Panc1 (cell line): ENCODE data around the gene SPECC1. TPM values are rescaled to one million over a fixed set of nuclear protein-coding genes. Genes with fewer than 3 reads are reported as not detected.

Experiments used
- ATAC-seq: fragments of 200-7000 bp; cut with Tn5 transposase; 2 replicates; pipeline ENCODE4 v1.9.1; 2020; ENCODE audit warnings: mild to moderate bottlenecking, moderate library complexity
- BruUV-seq: library from RNA; stranded (reverse); fragments of 400-500 nt; replicated peaks from 2 replicates; lab custom pipeline; 2021; lab: Mats Ljungman, UMichigan
- CTCF ChIA-PET: fragments of 300-600 bp; sonication (Branson Sonifier 250); formaldehyde crosslinking; loops from one replicate; lab custom pipeline; 2022; ENCODE audit warnings: antibody characterized with exemption; lab: Charles Lee
- POLR2A ChIA-PET: fragments of 300-600 bp; sonication (Branson Sonifier 250); formaldehyde crosslinking; loops from one replicate; lab custom pipeline; 2022; ENCODE audit warnings: antibody characterized with exemption; lab: Charles Lee
- DNase-seq: peaks from one replicate; pipeline ENCODE4 v3.0.0-alpha.2; 2010; ENCODE audit warnings: low read depth, low spot score
- H3K27ac ChIP-seq: 2 replicates; pipeline ENCODE4 v1.5.1; 2011; ENCODE audit warnings: mild to moderate bottlenecking, low read length, inconsistent platforms
- H3K27me3 ChIP-seq: fragments of 200-500 bp; sonication (Bioruptor generic); 2 replicates; pipeline ENCODE4 v1.6.0; 2014; ENCODE audit warnings: low read length, inconsistent platforms; ENCODE audit not compliant: control insufficient read depth, insufficient read depth
- H3K36me3 ChIP-seq: fragments of 200-500 bp; sonication (Bioruptor generic); 2 replicates; pipeline ENCODE4 v1.5.1; 2014; ENCODE audit warnings: inconsistent platforms, mild to moderate bottlenecking, low read length, moderate library complexity; ENCODE audit not compliant: control insufficient read depth, insufficient read depth
- H3K4me1 ChIP-seq: 2 replicates; pipeline ENCODE4 v1.5.1; 2011; ENCODE audit warnings: inconsistent platforms, mild to moderate bottlenecking, low read length, moderate library complexity; ENCODE audit not compliant: control insufficient read depth, insufficient read depth
- H3K4me3 ChIP-seq, 2 experiments: 2 replicates each; pipeline ENCODE4 v1.5.1; 2011 to 2012; ENCODE audit warnings: low read depth in 2 of 2, low read length in 2 of 2, mild to moderate bottlenecking in 2 of 2, inconsistent platforms in 1 of 2, moderate library complexity in 1 of 2
- H3K9me3 ChIP-seq: fragments of 200-500 bp; sonication (Bioruptor generic); 2 replicates; pipeline ENCODE4 v1.5.1; 2014; ENCODE audit warnings: low read depth, mild to moderate bottlenecking, inconsistent platforms, low read length, moderate library complexity; ENCODE audit not compliant: control insufficient read depth, insufficient read depth
- POLR2AphosphoS5 ChIP-seq: IDR thresholded peaks from 2 replicates; pipeline ENCODE4 v1.6.1; 2012; ENCODE audit warnings: mild to moderate bottlenecking, low read depth, low read length, moderate library complexity
- SIN3A ChIP-seq: IDR thresholded peaks from 2 replicates; pipeline ENCODE4 v1.6.1; 2012; ENCODE audit warnings: low read depth, mild to moderate bottlenecking, low read length, moderate library complexity, borderline replicate concordance; ENCODE audit not compliant: insufficient read depth
- TCF7L2 ChIP-seq: IDR thresholded peaks from 2 replicates; pipeline ENCODE4 v1.6.1; 2011; ENCODE audit warnings: mild to moderate bottlenecking, low read depth, low read length, inconsistent platforms
- in situ Hi-C: cut with HindIII; loops from 2 replicates; pipeline ENCODE4 v1.10.0; 2016; ENCODE audit warnings: low sequenced_read_pairs, low pct_unique_long_range_greater_than_20kb
- intact Hi-C: fragments of 100-400 bp; cut with micrococcal nuclease; formaldehyde crosslinking; loops from one replicate; pipeline ENCODE4 v1.10.0; 2022; ENCODE audit not compliant: unreplicated experiment
- total RNA-seq: library from RNA; stranded (reverse); gene quantifications from one replicate; pipeline ENCODE4 v1.2.1, GENCODE V29; 2021; ENCODE audit not compliant: unreplicated experiment
- TF ChIP-seq, protein P1 (sequence below): fragments of 450-650 bp; IDR thresholded peaks from 2 replicates; pipeline ENCODE4 v1.5.1; 2017; ENCODE audit warnings: mild to moderate bottlenecking
- TF ChIP-seq, protein P2 (sequence below), 2 experiments: IDR thresholded peaks; 2 replicates each; pipeline ENCODE4 v1.6.1; 2011 to 2012; ENCODE audit warnings: low read depth in 2 of 2, control low read depth in 1 of 2, low read length in 1 of 2, mild to moderate bottlenecking in 1 of 2, moderate library complexity in 1 of 2; ENCODE audit not compliant: insufficient read depth in 1 of 2

SPECC1 gene
- total RNA-seq, 1 experiment from 2014 or later: 80.8 TPM

DNA sequence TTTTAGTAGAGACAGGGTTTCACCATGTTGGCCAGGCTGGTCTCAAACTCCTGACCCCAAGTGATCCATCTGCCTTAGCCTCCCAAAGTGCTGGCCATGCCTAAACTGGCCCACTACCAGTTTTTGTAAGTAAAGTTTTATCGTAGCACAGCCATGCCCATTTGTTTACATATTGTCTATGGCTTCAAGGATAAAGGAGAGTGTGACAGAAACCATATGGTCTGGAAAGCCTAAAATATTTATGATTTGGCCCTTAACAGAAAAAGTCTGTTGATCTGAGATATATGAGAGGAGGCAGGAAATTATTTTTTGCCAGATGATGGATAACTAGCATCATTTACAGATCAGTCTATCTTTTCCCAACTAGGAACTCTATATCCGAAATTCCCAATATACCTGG is 36.0 kb upstream of the SPECC1 start:
- Histone ChIP-seq H3K4me1 (no peaks in the 10 kb centered on the region; the same call in 1 of the 2 replicates), H3K36me3 (peaks cover 10% of the 10 kb centered on the region), H3K27ac (no peak overlapping the region), H3K27me3 (no peaks in the 10 kb centered on the region), H3K9me3 (no peaks in the 10 kb centered on the region), H3K4me3 (no peak overlapping the region)
- intact Hi-C loops (no loop called here), in situ Hi-C loops (no loop called here)
- BruUV-seq: no TSS peak
- no peak for ATAC-seq
- DNase-seq: no peak
- TF ChIP-seq, protein P1, sequence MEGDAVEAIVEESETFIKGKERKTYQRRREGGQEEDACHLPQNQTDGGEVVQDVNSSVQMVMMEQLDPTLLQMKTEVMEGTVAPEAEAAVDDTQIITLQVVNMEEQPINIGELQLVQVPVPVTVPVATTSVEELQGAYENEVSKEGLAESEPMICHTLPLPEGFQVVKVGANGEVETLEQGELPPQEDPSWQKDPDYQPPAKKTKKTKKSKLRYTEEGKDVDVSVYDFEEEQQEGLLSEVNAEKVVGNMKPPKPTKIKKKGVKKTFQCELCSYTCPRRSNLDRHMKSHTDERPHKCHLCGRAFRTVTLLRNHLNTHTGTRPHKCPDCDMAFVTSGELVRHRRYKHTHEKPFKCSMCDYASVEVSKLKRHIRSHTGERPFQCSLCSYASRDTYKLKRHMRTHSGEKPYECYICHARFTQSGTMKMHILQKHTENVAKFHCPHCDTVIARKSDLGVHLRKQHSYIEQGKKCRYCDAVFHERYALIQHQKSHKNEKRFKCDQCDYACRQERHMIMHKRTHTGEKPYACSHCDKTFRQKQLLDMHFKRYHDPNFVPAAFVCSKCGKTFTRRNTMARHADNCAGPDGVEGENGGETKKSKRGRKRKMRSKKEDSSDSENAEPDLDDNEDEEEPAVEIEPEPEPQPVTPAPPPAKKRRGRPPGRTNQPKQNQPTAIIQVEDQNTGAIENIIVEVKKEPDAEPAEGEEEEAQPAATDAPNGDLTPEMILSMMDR: no peak
- TF ChIP-seq TCF7L2 (no peak), SIN3A (no peak), POLR2AphosphoS5 (no peak)
- TF ChIP-seq, protein P2, sequence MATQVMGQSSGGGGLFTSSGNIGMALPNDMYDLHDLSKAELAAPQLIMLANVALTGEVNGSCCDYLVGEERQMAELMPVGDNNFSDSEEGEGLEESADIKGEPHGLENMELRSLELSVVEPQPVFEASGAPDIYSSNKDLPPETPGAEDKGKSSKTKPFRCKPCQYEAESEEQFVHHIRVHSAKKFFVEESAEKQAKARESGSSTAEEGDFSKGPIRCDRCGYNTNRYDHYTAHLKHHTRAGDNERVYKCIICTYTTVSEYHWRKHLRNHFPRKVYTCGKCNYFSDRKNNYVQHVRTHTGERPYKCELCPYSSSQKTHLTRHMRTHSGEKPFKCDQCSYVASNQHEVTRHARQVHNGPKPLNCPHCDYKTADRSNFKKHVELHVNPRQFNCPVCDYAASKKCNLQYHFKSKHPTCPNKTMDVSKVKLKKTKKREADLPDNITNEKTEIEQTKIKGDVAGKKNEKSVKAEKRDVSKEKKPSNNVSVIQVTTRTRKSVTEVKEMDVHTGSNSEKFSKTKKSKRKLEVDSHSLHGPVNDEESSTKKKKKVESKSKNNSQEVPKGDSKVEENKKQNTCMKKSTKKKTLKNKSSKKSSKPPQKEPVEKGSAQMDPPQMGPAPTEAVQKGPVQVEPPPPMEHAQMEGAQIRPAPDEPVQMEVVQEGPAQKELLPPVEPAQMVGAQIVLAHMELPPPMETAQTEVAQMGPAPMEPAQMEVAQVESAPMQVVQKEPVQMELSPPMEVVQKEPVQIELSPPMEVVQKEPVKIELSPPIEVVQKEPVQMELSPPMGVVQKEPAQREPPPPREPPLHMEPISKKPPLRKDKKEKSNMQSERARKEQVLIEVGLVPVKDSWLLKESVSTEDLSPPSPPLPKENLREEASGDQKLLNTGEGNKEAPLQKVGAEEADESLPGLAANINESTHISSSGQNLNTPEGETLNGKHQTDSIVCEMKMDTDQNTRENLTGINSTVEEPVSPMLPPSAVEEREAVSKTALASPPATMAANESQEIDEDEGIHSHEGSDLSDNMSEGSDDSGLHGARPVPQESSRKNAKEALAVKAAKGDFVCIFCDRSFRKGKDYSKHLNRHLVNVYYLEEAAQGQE (IDR thresholded peaks at IDR 0.05; ENCODE audit: insufficient read depth in 1 of 2, low read depth in 2 of 2, low read length in 1 of 2): no peak
- POLR2A ChIA-PET: no interaction called here
- CTCF ChIA-PET: no interaction called here

DNA sequence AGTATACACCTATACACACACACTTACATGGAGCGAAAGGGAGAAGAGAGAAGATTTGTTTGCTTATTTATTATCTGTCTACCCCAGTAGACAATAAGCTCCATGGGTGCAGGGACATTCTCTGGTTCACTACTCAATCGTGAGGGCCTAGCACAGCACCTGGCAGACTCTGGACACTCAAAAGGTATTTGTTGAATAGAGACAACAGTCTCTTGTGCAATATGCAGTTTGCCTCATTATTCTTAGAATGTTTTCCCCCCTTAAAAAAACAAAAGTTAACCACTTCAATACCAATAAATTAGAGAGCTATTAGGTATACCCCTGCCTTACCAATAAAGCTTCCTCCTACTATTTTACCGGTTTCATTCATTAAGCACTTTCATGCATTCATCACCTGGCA is 33.6 kb upstream of the SPECC1 start:
- CTCF ChIA-PET: no interaction called here
- POLR2A ChIA-PET: no interaction called here
- in situ Hi-C loops: no loop called here
- BruUV-seq: TSS peak; percentile 70
- Histone ChIP-seq H3K4me3 (no peak overlapping the region), H3K4me1 (no peaks in the 10 kb centered on the region; the same call in 1 of the 2 replicates), H3K9me3 (no peaks in the 10 kb centered on the region), H3K36me3 (peaks cover 4% of the 10 kb centered on the region; the same call in 1 of the 2 replicates), H3K27me3 (no peaks in the 10 kb centered on the region), H3K27ac (no peak overlapping the region)
- intact Hi-C loops: no loop called here
- DNase-seq (no peak), ATAC-seq (no peak)
- TF ChIP-seq, protein P2 (IDR thresholded peaks at IDR 0.05; ENCODE audit: insufficient read depth in 1 of 2, low read depth in 2 of 2, low read length in 1 of 2): no peak
- no peak for TF ChIP-seq TCF7L2
- TF ChIP-seq, protein P1: no peak
- no peak for TF ChIP-seq SIN3A
- TF ChIP-seq POLR2AphosphoS5: no peak
